ENCODE results near the gene MAP4K2. TPM values are rescaled to one million over a fixed set of nuclear protein-coding genes. Genes with fewer than 3 reads are reported as not detected.
A peak's percentile ranks its signal among the peaks of the same experiment; 100 is the strongest.

MAP4K2 gene
- polyA plus RNA-seq, 4 donors: 9.2 to 13.6 (median 9.9) TPM

DNA sequence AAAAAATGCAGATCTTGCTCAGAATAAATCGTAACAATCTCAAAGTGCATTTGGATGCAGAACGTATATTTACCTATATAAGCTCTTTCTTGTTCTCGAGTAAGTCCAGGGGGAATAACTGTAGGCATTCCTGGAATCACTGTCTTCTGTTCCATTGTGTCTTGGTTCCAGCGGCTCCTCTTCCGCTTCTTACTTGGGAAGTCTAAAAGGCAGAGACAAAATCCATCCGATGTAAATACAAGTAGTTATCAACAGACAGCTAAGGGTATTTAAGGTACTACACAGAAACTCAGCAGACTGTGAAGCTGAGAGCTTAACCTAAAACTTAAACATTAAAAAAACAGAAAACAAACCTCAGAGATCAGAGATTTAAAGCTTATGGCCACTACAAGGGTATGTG lies 26.6 kb downstream of the MAP4K2 start:
- H3K36me3 ChIP-seq (ENCODE audit: control insufficient read depth in 3 of 3, insufficient read depth in 2 of 3, low read depth in 1 of 3, low read length in 3 of 3): peaks cover 19 to 29% (median 24%) of the 10 kb centered on the region in 3 donors
- DNase-seq (no peak), FAIRE-seq (no peak)
- H3K27ac ChIP-seq (ENCODE audit: low read depth in 1 of 3, low read length in 2 of 3): no peak overlapping the region
- H3K27me3 ChIP-seq (ENCODE audit: control insufficient read depth in 3 of 3, insufficient read depth in 3 of 3, low read length in 3 of 3): no peaks in the 10 kb centered on the region
- H3K4me3 ChIP-seq (ENCODE audit: low read depth in 1 of 3, low read length in 3 of 3): peak overlapping the region in 2 of 3 donors; percentile 83 to 92
- H3K9me3 ChIP-seq (ENCODE audit: control insufficient read depth in 2 of 2, insufficient read depth in 1 of 2, low read depth in 1 of 2, low read length in 1 of 2): no peaks in the 10 kb centered on the region
- H3K4me1 ChIP-seq (ENCODE audit: control insufficient read depth in 3 of 3, insufficient read depth in 2 of 3, low read depth in 1 of 3, low read length in 2 of 3): peaks cover 2 to 7% (median 5%) of the 10 kb centered on the region in 3 donors
- 41 to 63% (median 46%) methylated on average over 6 of the region's 6 CpGs for WGBS, 3 donors

DNA sequence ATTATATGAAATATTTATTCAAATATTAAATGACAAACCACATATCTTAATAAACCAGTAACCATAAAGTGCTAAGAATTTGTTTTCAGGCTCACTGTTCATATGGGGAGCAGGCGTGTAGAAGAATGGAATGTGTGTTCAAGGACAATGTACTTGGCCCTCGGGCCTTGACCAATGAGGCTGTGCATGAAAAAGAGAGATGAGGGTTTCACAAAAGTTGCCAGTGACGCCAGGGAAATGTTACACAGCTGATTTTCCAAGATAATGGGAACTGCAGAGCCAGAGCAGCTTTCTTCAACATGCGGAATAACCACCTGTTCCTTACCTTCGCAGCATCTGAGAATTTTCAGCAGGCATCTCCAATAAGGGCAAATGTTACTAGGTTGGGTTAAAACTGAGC lies 28.9 kb downstream of the MAP4K2 start:
- Histone ChIP-seq H3K4me3 (ENCODE audit: low read depth in 1 of 3, low read length in 3 of 3) (no peak overlapping the region), H3K27me3 (ENCODE audit: control insufficient read depth in 3 of 3, insufficient read depth in 3 of 3, low read length in 3 of 3) (no peaks in the 10 kb centered on the region), H3K4me1 (ENCODE audit: control insufficient read depth in 3 of 3, insufficient read depth in 2 of 3, low read depth in 1 of 3, low read length in 2 of 3) (peaks cover 0 to 7% (median 2%) of the 10 kb centered on the region in 3 donors), H3K27ac (ENCODE audit: low read depth in 1 of 3, low read length in 2 of 3) (no peak overlapping the region), H3K9me3 (ENCODE audit: control insufficient read depth in 2 of 2, insufficient read depth in 1 of 2, low read depth in 1 of 2, low read length in 1 of 2) (no peaks in the 10 kb centered on the region), H3K36me3 (ENCODE audit: control insufficient read depth in 3 of 3, insufficient read depth in 2 of 3, low read depth in 1 of 3, low read length in 3 of 3) (peaks cover 30 to 42% (median 37%) of the 10 kb centered on the region in 3 donors)
- no peak for DNase-seq
- 60 to 75% (median 74%) methylated on average over 5 of the region's 5 CpGs for whole genome bisulfite sequencing, 3 donors
- no peak for FAIRE-seq

DNA sequence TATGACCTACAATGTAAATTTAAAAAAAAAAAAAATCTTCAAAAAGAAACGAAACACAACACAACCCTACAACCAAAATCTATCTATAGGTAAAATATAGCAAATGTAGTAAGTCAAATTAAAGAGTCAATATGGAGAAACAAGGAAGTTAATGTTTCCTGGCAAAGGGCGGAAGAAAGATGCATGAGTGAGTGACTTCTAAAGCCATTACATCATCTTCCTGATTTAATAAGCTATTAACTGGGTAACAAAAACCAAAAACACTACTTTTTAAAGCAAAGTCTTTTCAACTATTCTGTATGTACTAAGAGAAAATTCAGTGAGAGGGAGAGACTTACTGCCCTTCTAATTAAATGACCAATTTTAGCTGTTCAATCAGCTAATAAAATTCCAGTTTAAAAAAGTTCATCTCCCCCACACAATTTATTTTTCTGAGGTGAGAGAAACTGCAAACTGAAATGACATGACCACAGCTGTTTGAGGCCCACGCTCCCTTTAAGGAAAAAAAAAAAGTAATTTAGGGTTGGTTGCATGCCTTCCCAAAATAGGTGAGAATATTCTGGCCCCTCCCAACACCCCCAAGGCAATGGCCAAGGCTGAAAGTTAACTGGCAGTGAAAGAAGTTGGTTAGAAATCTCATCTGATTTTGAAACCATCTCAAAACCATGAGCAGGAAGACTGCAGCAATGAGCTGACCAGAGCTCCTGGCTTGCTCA lies 30.6 kb downstream of the MAP4K2 start:
- FAIRE-seq: no peak

DNA sequence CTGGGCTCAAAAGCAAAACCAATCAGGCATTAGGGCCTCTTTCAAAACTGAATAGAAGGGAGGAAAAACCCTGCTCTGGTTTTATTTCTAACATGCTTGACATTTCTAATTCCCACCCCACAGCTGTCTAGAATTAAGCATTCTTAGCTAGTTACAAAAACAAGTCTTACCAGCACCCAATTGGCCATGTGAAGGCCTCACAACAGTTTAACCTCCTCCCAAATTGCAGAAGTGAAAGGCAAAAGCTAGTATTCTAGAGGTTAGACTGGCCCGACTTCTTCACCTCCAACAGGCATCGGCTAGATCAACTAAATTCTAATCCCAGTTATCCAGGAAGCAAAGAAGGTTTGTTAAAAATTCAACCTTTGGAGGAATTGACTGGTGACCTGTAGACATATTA lies 31.2 kb downstream of the MAP4K2 start:
- H3K27ac ChIP-seq (ENCODE audit: low read depth in 1 of 3, low read length in 2 of 3): no peak overlapping the region
- peaks cover 50 to 59% (median 53%) of the 10 kb centered on the region in 3 donors for H3K36me3 ChIP-seq (ENCODE audit: control insufficient read depth in 3 of 3, insufficient read depth in 2 of 3, low read depth in 1 of 3, low read length in 3 of 3)
- WGBS, 3 donors: 72 to 93% (median 76%) methylated on average over 2 of the region's 2 CpGs
- no peaks in the 10 kb centered on the region for H3K9me3 ChIP-seq (ENCODE audit: control insufficient read depth in 2 of 2, insufficient read depth in 1 of 2, low read depth in 1 of 2, low read length in 1 of 2)
- peaks cover 0 to 6% (median 2%) of the 10 kb centered on the region in 3 donors for H3K4me1 ChIP-seq (ENCODE audit: control insufficient read depth in 3 of 3, insufficient read depth in 2 of 3, low read depth in 1 of 3, low read length in 2 of 3)
- DNase-seq (no peak), FAIRE-seq (no peak)
- H3K4me3 ChIP-seq (ENCODE audit: low read depth in 1 of 3, low read length in 3 of 3): no peak overlapping the region
- no peaks in the 10 kb centered on the region for H3K27me3 ChIP-seq (ENCODE audit: control insufficient read depth in 3 of 3, insufficient read depth in 3 of 3, low read length in 3 of 3)

More for the DNA sequence above, 30.6 kb downstream of the MAP4K2 start:
- H3K4me1 ChIP-seq (ENCODE audit: control insufficient read depth in 3 of 3, insufficient read depth in 2 of 3, low read depth in 1 of 3, low read length in 2 of 3): peaks cover 0 to 7% (median 2%) of the 10 kb centered on the region in 3 donors
- H3K27ac ChIP-seq (ENCODE audit: low read depth in 1 of 3, low read length in 2 of 3): no peak overlapping the region
- no peaks in the 10 kb centered on the region for H3K9me3 ChIP-seq (ENCODE audit: control insufficient read depth in 2 of 2, insufficient read depth in 1 of 2, low read depth in 1 of 2, low read length in 1 of 2)
- WGBS, 3 donors: 57 to 80% (median 64%) methylated on average over 3 of the region's 3 CpGs
- H3K36me3 ChIP-seq (ENCODE audit: control insufficient read depth in 3 of 3, insufficient read depth in 2 of 3, low read depth in 1 of 3, low read length in 3 of 3): peaks cover 45 to 56% (median 47%) of the 10 kb centered on the region in 3 donors
- DNase-seq: no peak
- H3K27me3 ChIP-seq (ENCODE audit: control insufficient read depth in 3 of 3, insufficient read depth in 3 of 3, low read length in 3 of 3): no peaks in the 10 kb centered on the region
- no peak overlapping the region for H3K4me3 ChIP-seq (ENCODE audit: low read depth in 1 of 3, low read length in 3 of 3)

DNA sequence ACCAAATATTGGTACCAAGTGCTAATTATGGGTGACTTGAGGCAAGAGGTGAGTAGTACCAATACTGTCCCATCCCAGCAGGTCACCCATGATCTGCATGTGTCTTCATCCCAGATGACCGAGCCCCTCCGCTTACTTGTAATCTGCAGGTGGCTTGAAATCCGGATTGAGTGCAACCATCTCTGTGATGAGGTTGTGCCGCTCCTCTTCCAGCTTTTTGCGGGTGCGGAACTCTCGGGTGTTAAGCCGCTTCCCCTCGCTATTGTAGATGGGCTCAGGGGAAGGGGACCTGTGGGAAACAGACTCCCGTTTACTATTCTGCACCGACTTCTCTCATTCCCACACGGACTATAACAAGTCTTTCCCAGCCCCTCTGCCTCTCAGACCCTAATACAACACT lies 32.9 kb downstream of the MAP4K2 start:
- WGBS, 3 donors: 93 to 97% (median 95%) methylated on average over 12 of the region's 12 CpGs
- Histone ChIP-seq H3K27ac (ENCODE audit: low read depth in 1 of 3, low read length in 2 of 3) (no peak overlapping the region), H3K4me1 (ENCODE audit: control insufficient read depth in 3 of 3, insufficient read depth in 2 of 3, low read depth in 1 of 3, low read length in 2 of 3) (peaks cover 0 to 2% (median 0%) of the 10 kb centered on the region in 3 donors), H3K27me3 (ENCODE audit: control insufficient read depth in 3 of 3, insufficient read depth in 3 of 3, low read length in 3 of 3) (no peaks in the 10 kb centered on the region), H3K36me3 (ENCODE audit: control insufficient read depth in 3 of 3, insufficient read depth in 2 of 3, low read depth in 1 of 3, low read length in 3 of 3) (peaks cover 57 to 71% (median 57%) of the 10 kb centered on the region in 3 donors), H3K9me3 (ENCODE audit: control insufficient read depth in 2 of 2, insufficient read depth in 1 of 2, low read depth in 1 of 2, low read length in 1 of 2) (no peaks in the 10 kb centered on the region), H3K4me3 (ENCODE audit: low read depth in 1 of 3, low read length in 3 of 3) (no peak overlapping the region)
- DNase-seq (no peak), FAIRE-seq (no peak)

DNA sequence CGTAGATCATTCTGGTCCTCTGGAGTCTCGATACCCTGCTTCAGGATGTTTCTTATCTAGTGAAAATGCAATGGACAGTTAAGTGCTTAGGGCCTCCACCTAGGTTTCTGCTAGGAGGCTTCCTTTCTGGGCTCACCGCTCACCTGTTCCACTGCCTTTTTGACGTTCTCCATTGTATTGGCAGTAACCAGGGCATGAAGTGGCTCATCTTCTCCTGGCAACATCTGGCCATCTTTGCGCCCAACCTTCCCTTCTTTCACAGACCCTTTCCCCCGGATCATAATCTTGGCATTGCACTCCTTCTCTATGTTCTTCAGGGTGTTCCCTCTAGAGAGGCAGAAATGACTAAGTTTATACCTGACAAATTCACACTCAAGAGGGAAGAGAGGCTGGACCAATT lies 33.7 kb downstream of the MAP4K2 start:
- no peak for FAIRE-seq
- peaks cover 0 to 2% (median 0%) of the 10 kb centered on the region in 3 donors for H3K4me1 ChIP-seq (ENCODE audit: control insufficient read depth in 3 of 3, insufficient read depth in 2 of 3, low read depth in 1 of 3, low read length in 2 of 3)
- H3K9me3 ChIP-seq (ENCODE audit: control insufficient read depth in 2 of 2, insufficient read depth in 1 of 2, low read depth in 1 of 2, low read length in 1 of 2): no peaks in the 10 kb centered on the region
- 89 to 92% (median 91%) methylated on average over 6 of the region's 6 CpGs for WGBS, 3 donors
- no peak overlapping the region for H3K4me3 ChIP-seq (ENCODE audit: low read depth in 1 of 3, low read length in 3 of 3)
- peaks cover 56 to 73% (median 56%) of the 10 kb centered on the region in 3 donors for H3K36me3 ChIP-seq (ENCODE audit: control insufficient read depth in 3 of 3, insufficient read depth in 2 of 3, low read depth in 1 of 3, low read length in 3 of 3)
- H3K27me3 ChIP-seq (ENCODE audit: control insufficient read depth in 3 of 3, insufficient read depth in 3 of 3, low read length in 3 of 3): no peaks in the 10 kb centered on the region
- DNase-seq: no peak
- H3K27ac ChIP-seq (ENCODE audit: low read depth in 1 of 3, low read length in 2 of 3): no peak overlapping the region

DNA sequence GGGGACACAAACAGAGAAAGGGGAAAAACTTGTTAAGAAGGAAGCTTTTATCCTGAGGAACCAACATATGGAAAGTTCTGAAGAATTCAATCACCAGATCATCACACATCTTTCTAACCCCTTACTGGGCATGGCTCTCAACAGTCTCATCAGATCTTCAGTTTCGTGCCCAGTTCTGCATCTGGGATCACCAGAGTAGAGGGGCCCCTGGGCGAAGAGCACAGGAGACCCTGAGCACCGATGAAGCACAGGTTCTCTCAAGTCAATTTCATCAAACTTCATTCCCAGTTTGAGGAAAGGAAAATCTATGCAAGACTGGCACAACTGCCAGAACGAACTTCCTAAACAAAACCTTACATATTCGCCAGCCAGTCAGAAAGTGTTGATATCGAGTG lies 34.7 kb downstream of the MAP4K2 start:
- DNase-seq: no peak
- Histone ChIP-seq H3K36me3 (ENCODE audit: control insufficient read depth in 3 of 3, insufficient read depth in 2 of 3, low read depth in 1 of 3, low read length in 3 of 3) (peaks cover 52 to 79% (median 55%) of the 10 kb centered on the region in 3 donors), H3K4me1 (ENCODE audit: control insufficient read depth in 3 of 3, insufficient read depth in 2 of 3, low read depth in 1 of 3, low read length in 2 of 3) (peaks cover 0 to 2% (median 0%) of the 10 kb centered on the region in 3 donors), H3K9me3 (ENCODE audit: control insufficient read depth in 2 of 2, insufficient read depth in 1 of 2, low read depth in 1 of 2, low read length in 1 of 2) (no peaks in the 10 kb centered on the region), H3K27me3 (ENCODE audit: control insufficient read depth in 3 of 3, insufficient read depth in 3 of 3, low read length in 3 of 3) (no peaks in the 10 kb centered on the region), H3K27ac (ENCODE audit: low read depth in 1 of 3, low read length in 2 of 3) (peak overlapping the region in 1 of 3 donors; percentile 34), H3K4me3 (ENCODE audit: low read depth in 1 of 3, low read length in 3 of 3) (no peak overlapping the region)
- no peak for FAIRE-seq
- 91 to 93% (median 92%) methylated on average over 6 of the region's 6 CpGs for WGBS, 3 donors

DNA sequence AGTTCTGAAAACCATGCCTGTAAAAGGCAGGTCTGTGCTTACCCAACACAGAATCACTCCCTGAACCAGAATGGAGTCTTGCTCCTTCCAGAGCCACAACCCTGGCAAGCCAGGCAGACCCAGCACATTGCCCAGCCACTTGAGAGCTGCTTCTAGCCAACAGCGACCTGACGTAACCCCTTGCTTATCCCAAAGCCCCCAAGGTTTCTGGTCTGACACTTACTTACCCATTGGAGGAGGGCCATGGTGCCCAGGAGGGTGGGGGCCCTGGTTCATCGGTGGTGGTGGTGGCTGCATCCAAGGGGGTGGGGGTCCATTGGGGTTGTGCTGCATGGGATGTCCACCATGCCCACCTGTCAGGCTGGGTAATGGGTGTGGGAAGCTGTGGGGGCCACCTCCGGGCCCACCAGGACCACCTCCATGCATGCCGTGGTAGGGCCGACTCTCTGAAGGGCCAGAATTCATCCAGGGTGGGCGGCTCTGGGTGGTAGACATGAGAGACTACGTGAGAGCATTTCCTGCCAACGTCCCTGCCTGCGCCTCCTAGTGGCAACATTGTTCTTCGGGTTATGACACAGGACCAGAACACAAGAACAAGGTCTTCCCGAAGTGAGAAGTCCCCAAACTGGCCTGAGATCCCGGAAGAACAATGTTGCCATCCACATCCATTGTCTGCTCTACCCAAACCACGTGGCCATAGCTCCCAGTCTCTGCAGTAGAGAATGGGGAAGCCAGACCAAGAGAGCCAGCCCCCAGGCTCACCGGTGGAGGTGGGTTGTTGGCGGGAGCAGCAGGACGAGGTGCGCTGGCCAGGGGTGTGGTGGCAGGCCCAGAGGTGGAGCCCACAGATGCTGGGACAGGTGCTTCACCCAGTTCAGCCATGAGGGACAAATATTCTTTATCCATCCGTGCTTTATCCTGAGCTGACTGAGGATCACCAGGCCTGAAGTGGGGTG lies 35.4 kb downstream of the MAP4K2 start:
- H3K27ac ChIP-seq (ENCODE audit: low read depth in 1 of 3, low read length in 2 of 3): peak overlapping the region in 1 of 3 donors; percentile 65
- no peaks in the 10 kb centered on the region for H3K27me3 ChIP-seq (ENCODE audit: control insufficient read depth in 3 of 3, insufficient read depth in 3 of 3, low read length in 3 of 3)
- WGBS, 3 donors: 55 to 63% (median 56%) methylated on average over 19 of the region's 19 CpGs
- peaks cover 0 to 2% (median 0%) of the 10 kb centered on the region in 3 donors for H3K4me1 ChIP-seq (ENCODE audit: control insufficient read depth in 3 of 3, insufficient read depth in 2 of 3, low read depth in 1 of 3, low read length in 2 of 3)
- H3K4me3 ChIP-seq (ENCODE audit: low read depth in 1 of 3, low read length in 3 of 3): no peak overlapping the region
- no peaks in the 10 kb centered on the region for H3K9me3 ChIP-seq (ENCODE audit: control insufficient read depth in 2 of 2, insufficient read depth in 1 of 2, low read depth in 1 of 2, low read length in 1 of 2)
- peaks cover 47 to 80% (median 49%) of the 10 kb centered on the region in 3 donors for H3K36me3 ChIP-seq (ENCODE audit: control insufficient read depth in 3 of 3, insufficient read depth in 2 of 3, low read depth in 1 of 3, low read length in 3 of 3)
- FAIRE-seq (no peak), DNase-seq (peak; percentile 60 to 68)

Data from small intestine (tissue), 7 donors.